ENCODE measurements around the gene BCL11A.

Gene BCL11A

DNA sequence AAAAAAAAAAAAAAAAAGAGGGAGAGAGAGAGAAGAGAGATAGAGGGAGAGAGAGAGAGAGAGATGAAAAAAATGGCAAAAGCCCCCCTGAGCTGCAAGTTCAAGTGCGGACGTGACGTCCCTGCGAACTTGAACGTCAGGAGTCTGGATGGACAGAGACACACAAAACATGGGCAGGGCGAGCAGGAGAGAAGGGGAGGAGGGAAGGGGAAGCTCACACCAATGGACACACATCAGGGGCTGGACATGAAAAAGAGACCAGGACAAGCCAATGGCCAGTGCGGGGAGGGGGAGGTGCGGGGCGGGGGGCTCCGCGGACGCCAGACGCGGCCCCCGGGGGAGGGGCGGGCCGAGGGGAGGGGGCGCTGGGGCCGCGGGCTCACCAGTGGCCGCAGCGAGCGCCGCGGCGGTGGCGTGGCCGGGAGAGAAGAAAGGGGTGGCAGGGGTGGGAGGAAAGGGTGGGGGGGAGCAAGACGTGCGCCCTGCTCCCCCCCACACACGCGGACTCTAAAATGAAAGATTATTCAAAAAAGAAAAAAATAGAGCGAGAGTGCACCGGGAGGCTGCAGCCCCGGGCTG, at the start of gene BCL11A:
TSS of gene BCL11A (minus strand) at position 160 of the 579 bp plus-strand sequence. CDS start 384 bp downstream, outside the sequence.
- DNase-seq (ENCODE audit: low read depth in 2 of 2), result no peak

DNA sequence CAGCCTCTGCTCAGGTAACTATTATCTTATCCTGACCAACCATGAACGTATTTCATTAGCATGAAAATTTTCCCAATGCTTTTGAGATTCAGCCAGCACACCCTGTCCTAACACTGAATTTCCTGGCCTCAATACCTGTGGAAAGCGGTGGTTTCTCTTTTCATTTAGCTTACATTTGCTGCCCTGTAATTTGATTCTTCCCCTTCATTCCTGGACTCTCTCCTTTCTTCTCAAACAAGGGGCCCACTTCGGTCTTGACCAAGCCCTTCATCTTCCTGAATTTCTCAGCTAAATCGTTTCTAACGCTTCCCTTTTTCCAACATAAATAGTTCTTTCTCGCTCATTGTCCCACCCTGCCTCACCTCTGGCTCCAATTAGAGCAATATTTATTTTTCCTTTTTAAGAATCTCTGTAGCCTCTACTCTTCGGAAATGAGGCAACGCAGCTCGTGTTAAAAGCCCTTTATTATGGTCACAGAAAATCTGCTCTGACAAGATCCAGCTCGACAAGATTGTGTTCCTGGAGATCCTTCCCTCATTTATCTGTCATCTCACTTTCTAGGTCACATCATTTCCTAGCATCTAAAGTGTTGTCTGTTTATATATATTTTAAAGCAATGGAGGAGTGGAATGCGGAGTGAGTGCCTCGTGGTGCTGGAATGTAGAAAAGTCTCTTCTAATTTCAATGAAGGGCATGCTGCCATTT, 49.5 kb upstream of the BCL11A start:
- no peak for DNase-seq (ENCODE audit: low read depth in 2 of 2)

DNA sequence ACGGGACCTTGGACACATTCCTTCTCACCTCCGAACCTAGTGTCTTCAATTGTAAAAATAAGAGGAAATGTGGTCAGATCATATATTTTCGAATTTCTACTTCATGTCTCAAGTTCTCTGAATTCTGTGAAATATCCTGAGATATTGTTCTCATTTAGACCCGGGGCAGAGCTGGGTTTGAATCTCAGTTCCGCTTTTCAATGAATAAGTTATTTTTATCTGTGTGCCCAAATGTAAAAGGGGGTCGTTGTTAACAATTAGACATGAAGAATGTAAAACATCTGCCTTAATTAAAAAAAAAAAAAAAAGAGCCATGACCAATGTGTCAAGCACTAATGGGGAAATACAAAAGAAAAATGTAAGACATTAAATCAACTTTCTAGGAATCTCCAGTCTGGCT, 48.9 kb upstream of the BCL11A start:
- DNase-seq (ENCODE audit: low read depth in 2 of 2), result no peak

DNA sequence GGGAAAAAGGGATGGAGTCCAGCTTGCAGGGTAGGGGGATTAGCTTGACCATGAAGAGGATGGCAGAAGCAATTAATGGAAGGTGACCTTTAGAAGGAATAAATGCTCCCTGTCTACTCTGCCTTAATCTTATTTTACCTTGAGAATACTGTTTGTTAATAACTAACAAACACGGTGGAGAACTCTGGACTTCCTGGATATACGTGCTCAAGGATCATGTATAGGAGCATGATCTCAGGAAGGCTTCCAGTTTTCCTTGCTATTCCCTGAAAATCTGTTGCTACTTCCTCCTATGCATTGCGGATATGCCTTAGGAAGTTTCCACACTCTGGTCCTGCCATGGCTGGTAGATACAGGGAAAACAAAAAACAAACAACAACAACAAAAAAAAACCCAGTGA, 44.8 kb upstream of the BCL11A start:
- no peak for DNase-seq (ENCODE audit: low read depth in 2 of 2)

DNA sequence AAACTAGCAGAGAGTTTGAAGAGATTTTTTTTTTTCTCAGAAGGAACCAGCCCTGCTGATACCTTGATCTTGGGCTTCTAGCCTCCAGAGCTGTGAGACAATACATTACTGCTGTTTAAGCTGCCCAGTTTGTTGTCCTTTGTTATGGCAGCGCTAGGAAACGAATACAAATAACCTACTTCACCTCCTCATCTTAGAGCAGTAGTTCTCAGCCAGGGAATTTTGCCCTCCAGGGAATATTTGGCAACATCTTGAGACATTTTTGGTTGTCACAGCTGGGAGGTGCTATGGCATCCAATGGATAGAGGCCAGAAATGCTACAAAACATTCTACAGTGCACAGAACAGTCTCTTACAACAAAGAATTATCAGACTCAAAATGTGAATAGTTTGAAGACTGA, 43.9 kb upstream of the BCL11A start:
- no peak for DNase-seq (ENCODE audit: low read depth in 2 of 2)

DNA sequence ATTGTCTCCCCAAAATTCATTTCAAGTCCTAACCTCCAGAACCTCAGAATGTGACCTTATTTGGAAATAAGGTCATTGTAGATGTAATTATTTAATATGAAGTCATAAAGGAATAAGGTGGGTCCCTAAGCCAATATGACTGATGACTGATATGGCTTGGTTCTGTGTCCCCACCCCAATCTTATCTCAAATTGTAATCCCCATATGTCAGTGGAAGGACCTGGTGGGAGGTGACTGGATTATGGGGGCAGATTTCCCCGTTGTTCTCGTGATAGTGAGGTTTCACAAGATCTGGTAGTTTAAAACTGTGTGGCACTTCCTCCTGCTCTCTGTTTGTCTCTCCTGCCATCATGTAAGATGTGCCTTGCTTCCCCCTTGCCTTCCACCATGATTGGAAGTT, 43.0 kb upstream of the BCL11A start:
- no peak for DNase-seq (ENCODE audit: low read depth in 2 of 2)

DNA sequence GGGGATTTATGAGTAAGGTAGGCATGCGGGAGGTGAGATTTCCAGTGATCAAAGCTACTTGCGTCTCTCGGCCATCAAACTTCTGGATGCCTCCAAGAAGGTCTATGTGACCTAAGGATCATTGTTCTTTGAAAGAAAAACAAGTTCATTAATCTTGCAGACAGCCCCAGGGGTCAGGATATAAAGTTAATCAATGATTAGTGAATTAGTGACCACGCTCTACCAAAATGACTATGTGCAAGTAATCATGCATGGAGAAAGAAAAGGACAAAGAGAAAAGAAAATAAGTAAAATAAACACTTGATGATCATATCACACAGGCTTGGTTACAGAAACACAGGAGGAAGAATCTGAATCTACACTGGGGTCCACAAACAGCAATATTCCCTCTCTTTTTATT, 42.5 kb upstream of the BCL11A start:
- DNase-seq (ENCODE audit: low read depth in 2 of 2), result no peak

DNA sequence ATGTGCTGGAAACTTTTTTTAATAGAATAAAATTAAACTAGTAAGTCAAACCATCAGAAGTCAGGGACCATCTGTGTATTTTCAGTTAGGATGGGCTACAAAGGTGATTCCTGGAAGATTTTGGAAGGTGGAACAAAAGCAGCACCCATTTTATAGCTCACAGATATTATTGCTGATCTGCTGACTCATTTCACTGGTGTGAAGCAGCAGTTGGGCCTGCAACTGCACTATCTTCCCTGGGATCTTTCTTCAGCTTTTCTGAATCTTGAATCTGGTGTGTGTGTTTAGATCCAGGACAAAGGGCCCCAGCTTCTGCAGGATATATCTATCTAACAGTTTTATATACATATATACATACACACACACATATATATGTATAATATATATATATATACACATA, 35.6 kb upstream of the BCL11A start:
- DNase-seq (ENCODE audit: low read depth in 2 of 2), result no peak

DNA sequence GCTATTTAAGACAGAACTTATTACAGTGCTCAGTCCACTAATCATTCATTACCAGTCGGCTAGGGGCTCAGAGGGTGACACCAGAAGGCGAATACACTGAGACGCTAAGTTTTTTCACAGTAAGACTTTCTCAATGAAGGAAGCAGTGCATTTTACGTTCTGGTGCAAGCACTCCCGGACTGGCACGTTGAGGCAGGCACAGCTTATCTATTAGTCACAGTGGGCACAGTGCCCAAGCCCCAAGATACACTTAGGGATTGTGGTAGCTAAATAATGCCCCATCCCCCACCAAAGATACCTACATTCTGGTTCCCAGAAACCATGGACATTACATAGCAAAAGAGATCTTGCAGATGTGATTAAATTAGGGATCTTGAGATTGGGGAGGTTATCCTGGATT, 32.6 kb upstream of the BCL11A start:
- no peak for DNase-seq (ENCODE audit: low read depth in 2 of 2)

DNA sequence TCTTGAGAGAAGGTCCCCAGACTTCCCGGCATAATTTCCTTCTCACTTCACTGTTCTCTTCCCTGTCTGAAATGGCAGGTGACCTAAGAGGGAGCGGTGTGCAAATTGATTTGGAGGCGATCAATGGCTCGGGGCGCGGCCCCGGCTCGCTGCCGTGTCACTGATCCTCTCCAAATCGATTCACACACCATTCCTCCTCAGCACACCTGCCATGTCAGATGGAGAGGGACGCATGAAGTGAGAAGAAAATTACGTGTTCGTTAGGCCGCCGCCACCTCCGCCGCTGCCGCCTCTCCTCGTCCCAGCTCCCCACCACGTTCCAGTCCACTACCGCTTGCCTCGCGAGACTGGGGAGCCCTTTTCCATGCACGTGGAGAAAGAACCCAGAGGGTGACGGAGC, 31.8 kb upstream of the BCL11A start:
- no peak for DNase-seq (ENCODE audit: low read depth in 2 of 2)

DNA sequence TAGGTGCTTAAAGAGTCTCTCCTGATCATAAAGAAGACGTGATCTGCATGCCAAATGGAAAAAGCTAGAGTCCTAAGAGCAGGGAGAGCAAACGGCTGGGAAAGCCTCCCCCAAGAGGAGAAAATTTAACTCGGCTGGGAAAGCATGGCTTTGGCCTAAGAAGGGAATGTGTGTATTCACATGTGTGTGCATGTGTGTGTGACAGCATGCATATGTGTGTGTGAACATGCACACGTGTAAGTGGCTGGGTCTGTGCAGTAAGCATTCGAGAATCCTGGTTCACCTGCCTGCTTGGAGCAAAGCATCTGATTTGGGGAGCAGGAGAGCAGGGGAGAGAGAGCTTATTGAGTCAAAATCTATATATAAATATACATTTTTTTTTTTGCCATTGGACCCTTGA, 30.1 kb upstream of the BCL11A start:
- no peak for DNase-seq (ENCODE audit: low read depth in 2 of 2)

DNA sequence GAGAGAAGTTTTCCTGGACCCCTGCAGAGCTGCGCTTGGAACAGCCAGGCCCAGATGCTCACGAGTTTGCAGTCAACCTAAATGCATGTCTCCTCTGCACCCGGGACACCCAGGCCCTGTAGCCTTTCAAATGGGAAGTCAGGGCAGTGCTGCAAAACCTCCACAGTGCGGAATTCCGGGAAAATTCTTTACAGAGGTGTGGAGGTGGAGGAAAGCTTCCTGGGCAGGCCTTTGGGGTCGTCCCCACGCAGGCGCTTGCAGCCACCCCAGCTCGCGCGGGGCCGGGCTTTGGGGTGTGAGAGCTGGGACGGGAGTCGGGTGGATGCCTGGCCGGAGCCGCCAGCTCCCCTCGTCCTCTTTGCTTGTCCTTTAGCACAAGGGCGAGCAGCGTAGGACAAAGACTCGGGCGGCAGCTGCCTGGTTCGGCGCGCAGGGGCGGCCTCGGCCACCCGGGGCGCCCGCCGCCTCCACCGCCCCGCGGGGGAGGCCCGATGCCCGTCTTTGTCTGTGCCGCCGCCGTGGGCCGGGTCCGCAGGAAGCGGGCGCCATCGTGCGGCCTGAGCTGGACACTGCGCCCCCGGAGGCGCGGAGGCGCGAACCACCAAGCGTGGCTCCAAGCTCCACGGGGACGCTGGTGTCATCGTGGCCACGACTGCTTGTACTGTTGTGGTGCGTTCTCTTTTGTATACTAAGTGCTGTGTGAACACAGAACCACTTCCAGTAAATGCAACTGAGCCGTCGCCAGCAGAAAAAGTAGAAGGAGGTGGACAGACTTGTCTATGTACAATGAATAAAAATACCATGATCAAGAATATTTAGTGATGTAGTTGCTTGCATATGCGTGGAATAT, 28.2 kb upstream of the BCL11A start:
- DNase-seq (ENCODE audit: low read depth in 2 of 2), result peak in 1 of 2 donors; percentile 38

DNA sequence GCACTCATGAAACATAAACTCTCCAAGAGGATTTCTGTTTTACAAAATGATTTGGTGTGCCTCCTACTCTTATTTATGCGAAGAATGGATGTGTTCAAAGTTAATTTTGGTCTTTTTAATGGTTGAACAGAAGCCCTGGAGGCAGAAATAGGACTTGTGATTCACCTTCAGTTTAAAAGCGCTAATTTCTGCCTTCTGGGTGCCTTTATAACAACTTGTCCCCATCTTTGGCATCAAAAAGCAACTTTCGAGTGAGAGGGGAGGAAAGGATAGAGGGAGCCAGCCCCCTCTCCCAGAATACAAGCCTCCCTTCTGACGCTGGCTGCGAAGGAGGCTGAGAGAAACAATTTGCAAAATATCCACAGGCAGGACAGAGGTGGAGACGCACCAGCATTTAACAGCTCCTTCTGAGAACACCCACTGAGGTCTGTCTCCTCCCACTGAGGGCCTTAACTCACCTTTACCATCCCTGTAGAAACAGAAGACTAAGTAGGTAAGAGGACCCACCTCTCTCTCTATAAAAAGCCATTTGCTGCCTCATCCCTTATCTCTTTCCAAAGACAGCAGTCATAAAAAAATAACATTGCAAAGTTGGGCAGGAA, 24.3 kb upstream of the BCL11A start:
- no peak for DNase-seq (ENCODE audit: low read depth in 2 of 2)

DNA sequence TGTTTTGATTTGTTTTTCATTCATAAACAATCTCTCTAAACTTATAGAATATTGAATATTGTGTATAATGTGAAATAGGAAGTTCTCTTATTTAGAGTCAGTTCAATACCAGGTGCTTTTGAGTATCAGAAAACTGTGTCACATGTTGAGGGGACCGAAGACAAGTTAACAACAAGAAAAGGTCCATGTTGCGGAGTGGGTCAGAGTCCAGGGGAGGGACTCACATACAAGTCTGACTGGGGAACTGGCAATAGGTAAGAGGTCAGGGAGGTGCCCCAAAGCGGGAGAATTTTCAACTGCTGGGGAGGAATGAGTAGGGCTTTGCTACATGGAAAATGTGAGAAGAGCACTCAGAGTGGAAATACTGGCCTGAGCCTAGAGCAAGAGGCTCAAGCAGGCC, 19.8 kb upstream of the BCL11A start:
- DNase-seq (ENCODE audit: low read depth in 2 of 2), result no peak

DNA sequence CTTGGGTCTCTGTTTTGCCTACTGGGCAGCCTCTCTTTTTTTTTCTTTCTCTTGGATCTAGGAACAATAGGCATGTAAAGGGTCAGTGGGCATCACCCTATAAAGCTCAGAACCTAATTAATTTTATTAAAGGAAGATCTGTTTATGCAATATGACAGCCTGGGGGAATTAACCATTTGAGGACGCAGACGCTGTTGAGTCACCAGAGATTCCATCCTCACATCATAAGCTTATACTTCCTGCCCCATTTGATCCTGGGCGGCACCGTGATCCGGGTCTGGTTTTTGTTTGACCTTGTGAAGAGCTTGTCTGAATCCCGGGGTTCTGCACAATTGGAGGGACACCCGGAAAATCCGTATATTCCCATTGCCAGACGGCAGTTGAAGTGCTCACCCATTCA, 16.8 kb upstream of the BCL11A start:
- DNase-seq (ENCODE audit: low read depth in 2 of 2), result no peak

DNA sequence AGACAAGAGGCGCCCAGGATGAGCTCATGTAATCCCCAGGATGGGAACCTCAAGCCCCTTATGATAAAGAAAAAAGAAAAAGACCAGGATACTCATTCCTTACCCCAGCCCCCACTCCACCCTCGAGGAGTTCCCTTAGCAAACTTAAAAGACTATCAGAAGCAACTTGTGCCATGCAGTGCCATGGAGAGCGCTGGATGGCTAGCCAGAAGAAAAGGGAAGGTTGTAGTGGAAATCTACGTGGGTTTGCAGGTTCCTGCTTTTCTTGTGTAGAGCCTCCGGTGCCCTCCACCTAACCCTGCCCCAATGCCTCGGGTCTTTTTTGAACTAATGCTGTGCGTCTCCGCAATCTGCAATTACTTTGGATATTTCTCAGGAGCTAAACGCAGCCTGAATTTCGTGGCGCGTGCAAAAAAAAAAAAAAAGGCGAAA, 16.2 kb upstream of the BCL11A start:
- no peak for DNase-seq (ENCODE audit: low read depth in 2 of 2)

DNA sequence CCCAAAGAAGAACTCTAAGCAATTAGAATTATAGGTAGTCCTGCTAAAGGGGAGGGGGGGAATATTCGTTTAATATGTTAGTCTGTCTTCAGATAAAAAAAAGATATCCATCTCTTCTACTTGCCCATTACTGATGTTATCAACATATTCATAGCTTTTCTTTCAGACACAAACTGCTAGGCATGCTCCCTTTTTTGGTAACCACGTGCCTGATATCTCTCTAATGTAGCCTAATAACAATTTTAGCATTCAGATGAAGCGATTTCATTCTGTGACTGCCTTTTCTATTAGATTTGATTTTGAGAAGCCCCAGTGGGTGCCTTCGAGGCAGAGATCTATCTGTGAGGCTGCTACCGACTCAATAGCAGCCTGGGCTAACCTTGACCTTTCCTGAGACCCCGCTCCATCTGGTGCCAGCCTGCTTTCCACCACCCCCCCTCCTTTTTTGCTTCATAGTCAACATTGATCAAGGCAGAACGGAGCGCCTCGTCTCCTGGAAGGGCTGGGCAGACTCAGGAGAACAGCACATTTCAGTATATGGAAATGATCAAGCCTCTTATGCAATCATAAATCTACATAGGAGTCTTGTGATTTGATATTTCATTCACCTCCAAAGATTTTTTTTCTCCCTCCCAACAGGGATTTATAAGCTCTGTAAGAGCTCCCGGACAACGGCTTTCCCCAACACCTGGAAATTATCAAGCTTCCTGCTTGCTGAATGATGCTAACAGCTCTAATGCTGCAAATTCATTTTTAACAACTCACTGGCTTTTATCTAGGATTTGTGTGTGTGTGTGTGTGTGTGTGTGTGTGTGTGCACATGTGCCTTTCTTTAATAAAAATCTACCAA, 14.7 kb upstream of the BCL11A start:
- no peak for DNase-seq (ENCODE audit: low read depth in 2 of 2)

DNA sequence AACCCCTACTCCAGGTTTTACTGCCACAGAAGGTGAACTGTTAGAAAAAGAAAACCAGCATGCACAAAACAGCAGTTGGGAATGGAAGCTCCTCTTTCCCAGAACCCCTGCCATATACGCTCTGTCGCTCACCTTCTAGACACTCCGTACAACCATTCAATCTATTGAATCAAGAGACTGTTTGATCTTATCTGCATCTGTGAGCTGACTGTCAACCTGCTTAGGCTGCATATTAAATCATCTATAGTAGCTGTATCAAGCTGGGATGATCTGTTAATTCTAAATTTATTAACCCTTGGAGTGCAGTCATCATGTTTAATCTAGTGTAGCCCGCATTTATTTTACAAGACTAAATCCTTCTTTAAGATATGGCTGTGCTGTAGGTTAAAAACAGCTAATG, 13.6 kb upstream of the BCL11A start:
- DNase-seq (ENCODE audit: low read depth in 2 of 2), result no peak

DNA sequence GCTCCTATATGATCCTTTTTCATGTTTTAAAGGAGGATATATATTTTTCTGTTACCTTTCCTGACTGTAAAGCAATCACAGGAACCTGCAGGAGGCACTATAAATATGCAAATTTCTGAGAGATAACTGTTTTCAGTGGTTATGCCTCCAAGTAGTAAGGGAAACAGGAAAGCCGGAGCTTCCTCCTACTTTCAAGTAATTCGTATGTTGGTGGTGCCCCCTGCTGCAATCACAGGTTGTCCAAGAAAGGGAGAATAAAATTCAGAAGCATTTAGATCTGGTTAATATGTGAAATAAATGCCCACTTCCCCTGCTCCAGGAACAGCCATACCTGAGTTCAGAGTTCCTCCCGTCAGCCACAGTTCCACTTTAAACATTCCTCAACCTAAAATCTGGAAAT, 12.0 kb upstream of the BCL11A start:
- no peak for DNase-seq (ENCODE audit: low read depth in 2 of 2)

DNA sequence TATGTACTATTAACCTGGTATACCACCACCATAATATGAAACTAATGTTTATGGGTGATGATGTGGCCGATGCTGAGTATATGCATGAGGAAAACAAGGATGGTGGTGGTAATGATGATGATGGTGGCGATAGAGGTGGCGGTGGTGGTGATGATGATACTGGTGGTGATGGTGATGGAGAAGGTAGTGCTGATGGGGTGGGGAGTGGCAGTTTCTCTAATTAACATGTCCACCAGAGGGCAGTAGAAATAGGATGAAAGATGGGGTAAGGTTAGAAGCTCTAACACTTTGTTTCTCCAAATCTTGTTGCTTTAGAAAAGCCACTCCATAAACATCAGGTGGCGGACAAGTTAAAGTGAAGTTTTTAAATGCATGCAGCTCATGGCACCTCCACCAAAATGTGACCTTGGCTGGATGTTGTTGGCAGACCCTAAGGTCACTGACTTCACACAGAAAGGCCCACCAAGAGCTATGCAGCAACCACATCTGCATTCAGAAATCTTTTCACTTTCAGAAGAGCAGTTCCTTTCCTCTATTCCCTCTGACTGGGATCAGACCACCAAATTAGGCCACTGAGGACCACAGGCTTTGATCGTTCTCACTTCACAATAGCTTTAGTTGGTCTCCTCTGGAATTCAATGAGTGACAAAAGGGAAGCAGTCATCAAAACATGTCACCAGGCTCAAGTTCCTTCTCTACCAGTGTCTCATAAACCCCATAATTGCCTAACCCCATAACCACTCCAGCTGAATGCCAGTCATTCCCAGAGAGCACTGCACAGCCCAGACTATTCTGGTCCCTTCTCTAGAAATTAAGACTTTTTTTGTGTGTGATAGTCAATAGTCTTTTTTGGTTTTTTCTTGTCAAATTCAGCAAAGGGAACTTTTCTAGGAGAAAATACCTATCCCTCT, 7.5 kb upstream of the BCL11A start:
- DNase-seq (ENCODE audit: low read depth in 2 of 2), result no peak

DNA sequence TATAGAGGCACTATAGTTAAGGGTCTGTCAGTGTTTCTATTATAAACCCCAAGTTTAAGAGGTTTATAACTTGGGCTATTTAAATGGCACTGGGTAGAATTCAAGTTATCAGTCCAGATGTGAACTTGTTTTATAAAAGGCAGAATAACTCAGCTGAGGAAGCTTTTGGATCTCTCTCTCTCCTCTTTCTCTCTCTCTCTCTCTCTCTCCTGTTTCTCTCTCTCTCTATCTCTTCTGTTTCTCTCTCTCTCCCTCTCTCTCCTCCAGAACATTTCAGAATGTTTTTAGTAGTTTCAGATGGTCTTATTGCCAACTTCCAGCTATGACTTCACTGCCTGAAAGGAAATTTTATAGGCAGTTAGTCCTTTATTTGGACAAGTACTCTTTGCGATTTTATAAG, 6.4 kb upstream of the BCL11A start:
- DNase-seq (ENCODE audit: low read depth in 2 of 2), result no peak
